GM21367 (cell line): ENCODE data around the gene FRZB.

Experiments
- ATAC-seq: cut with Tn5 transposase; IDR thresholded peaks from one replicate; pipeline ENCODE4 v1.9.1; 2021; ENCODE audit not compliant: unreplicated experiment

FRZB gene

DNA sequence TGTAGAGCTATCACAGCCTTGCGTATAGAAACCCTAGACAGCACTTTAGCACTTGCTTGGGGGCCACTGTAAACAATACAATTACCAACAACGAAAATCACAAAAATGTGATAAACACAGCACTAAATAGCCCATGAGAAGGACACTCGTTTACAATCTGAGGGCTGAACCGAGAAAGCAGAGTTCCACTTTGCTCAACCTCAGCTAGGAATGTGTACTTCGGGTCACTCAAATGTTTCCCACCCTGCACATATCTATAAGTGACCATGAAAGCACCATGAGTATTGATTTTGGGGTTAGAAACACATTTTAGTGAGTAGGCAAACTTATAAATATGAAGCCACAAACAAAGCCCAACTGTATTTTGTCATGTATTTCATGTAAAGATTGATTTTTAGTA, 62.3 kb downstream of the FRZB start:
- no peak for ATAC-seq

DNA sequence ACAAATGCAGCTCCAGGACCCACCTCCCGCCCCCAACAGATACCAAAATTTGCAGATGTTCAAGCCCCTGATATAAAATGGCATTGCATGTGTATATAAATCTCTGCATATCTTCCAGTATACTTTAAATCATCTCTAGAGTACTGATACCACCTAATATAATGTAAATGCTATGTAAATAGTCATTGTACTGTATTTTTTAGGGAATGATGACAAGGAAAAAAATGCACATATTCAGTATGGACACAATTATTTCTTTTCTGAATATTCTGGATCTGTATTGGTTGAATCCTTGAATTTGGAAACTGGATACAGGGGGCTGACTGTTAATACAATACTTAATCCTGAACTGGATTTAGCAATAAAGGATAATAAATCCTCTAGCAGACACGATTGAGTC, 67.7 kb downstream of the FRZB start:
- ATAC-seq, result no peak

- ATAC-seq, result no peak
These were observed 74.0 kb downstream of the FRZB start for GRCh38 chr2:182792441-182792840.

GRCh38 chr2:182784777-182785176, 81.7 kb downstream of the FRZB start:
- peak; percentile 45 for ATAC-seq

- ATAC-seq, result no peak
These were observed 82.3 kb downstream of the FRZB start for GRCh38 chr2:182784058-182784706.
